Prostate gland (tissue), 2 donors: ENCODE measurements around the gene STRN4. TPM values are rescaled to one million over a fixed set of nuclear protein-coding genes. Genes with fewer than 3 reads are reported as not detected.
A peak's percentile ranks its signal among the peaks of the same experiment; 100 is the strongest.

ENCODE experiments used
- DNase-seq: peaks from one replicate; pipeline ENCODE4 v3.0.0-alpha.2; 2019; ENCODE audit warnings: low spot score
- H3K27ac ChIP-seq, 2 donors: fragments of 200-600 bp; sonication (generic); 2 replicates each; pipeline ENCODE4 v1.5.1; 2017 to 2019
- H3K27me3 ChIP-seq: fragments of 200-600 bp; sonication (generic); replicated peaks from 2 replicates; pipeline ENCODE4 v1.5.1; 2019; ENCODE audit not compliant: insufficient read depth
- H3K36me3 ChIP-seq, 2 donors: fragments of 200-600 bp; sonication (generic); 1 replicate in 1 of 2; 2 replicates in 1 of 2; pipeline versions ENCODE4 v1.5.1 to v1.8.1; 2017 to 2019
- H3K4me1 ChIP-seq: fragments of 200-600 bp; sonication (generic); replicated peaks from 2 replicates; pipeline ENCODE4 v1.5.1; 2019
- H3K4me3 ChIP-seq, 2 donors: fragments of 200-600 bp; sonication (generic); 2 replicates each; pipeline ENCODE4 v1.5.1; 2017 to 2019
- H3K9me3 ChIP-seq: fragments of 200-600 bp; sonication (generic); 2 replicates; pipeline ENCODE4 v1.5.1; 2017
- POLR2A ChIP-seq: fragments of 450-650 bp; IDR thresholded peaks from one replicate; pipeline ENCODE4 v1.6.1; 2016; ENCODE audit warnings: antibody characterized with exemption, mild to moderate bottlenecking
- POLR2AphosphoS5 ChIP-seq: sonication (generic); formaldehyde crosslinking; IDR thresholded peaks from one replicate; pipeline ENCODE4 v1.6.1; 2017; ENCODE audit warnings: antibody characterized with exemption
- WGBS: methylation state at CpG from one replicate; pipeline ENCODE4 v1.1.5; 2018; 5-methylcytosine and 5-hydroxymethylcytosine counted together
- intact Hi-C: fragments of 100-400 bp; cut with DNase I; formaldehyde crosslinking; loops from one replicate; pipeline ENCODE4 v1.14.2; 2022
- total RNA-seq, 2 donors: library from RNA; depleted of rRNA; stranded (reverse); fragments of >200 nt; gene quantifications; one replicate each; pipeline ENCODE4 v1.1.0, GENCODE V29; 2016
- TF ChIP-seq, protein P1 (sequence below), 4 experiments: fragments of 200-600 bp in 2 of 4; fragments of 450-650 bp in 2 of 4; sonication (generic) in 2 of 4; IDR thresholded peaks; 1 replicate in 3 of 4; 2 replicates in 1 of 4; pipeline ENCODE4 v1.5.1; 2016 to 2019; ENCODE audit warnings: antibody characterized with exemption in 4 of 4, mild to moderate bottlenecking in 2 of 4, moderate library complexity in 2 of 4

Gene STRN4
- total RNA-seq, 2 donors from 2014 or later, result 80.7 to 221 TPM

DNA sequence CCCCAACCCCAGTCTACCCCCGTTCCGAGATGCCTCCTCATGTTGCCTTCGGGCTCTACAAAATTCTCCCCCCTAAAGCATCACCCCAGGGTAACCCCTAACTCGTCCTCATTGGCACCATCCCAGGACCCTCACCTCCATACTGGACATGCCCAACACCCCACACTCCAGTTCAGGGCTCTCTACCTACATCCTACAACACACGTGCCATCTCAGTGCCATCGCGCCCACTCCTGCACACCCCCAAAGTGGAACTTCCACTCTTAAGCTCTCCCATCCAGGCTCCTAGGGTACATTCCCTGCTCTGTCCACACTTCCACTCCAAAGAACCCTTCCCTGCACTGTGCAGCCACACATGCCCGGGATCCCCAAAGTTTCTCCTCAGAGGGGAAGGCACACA, 1.2 kb downstream of the STRN4 start:
- no peaks in the 10 kb centered on the region for H3K9me3 ChIP-seq
- no peaks in the 10 kb centered on the region for H3K36me3 ChIP-seq
- H3K27me3 ChIP-seq, result no peaks in the 10 kb centered on the region
- H3K4me3 ChIP-seq, result peak overlapping the region; percentile 98
- H3K27ac ChIP-seq, result peak overlapping the region; percentile 84 to 93
- intact Hi-C loops, result loop anchor here (5.0 kb wide), 1 partner anchor 33 kb away; no protein-coding TSS in a partner anchor
- peaks cover 5% of the 10 kb centered on the region for H3K4me1 ChIP-seq
- TF ChIP-seq POLR2A, result no peak
- TF ChIP-seq POLR2AphosphoS5, result no peak
- TF ChIP-seq, protein P1, sequence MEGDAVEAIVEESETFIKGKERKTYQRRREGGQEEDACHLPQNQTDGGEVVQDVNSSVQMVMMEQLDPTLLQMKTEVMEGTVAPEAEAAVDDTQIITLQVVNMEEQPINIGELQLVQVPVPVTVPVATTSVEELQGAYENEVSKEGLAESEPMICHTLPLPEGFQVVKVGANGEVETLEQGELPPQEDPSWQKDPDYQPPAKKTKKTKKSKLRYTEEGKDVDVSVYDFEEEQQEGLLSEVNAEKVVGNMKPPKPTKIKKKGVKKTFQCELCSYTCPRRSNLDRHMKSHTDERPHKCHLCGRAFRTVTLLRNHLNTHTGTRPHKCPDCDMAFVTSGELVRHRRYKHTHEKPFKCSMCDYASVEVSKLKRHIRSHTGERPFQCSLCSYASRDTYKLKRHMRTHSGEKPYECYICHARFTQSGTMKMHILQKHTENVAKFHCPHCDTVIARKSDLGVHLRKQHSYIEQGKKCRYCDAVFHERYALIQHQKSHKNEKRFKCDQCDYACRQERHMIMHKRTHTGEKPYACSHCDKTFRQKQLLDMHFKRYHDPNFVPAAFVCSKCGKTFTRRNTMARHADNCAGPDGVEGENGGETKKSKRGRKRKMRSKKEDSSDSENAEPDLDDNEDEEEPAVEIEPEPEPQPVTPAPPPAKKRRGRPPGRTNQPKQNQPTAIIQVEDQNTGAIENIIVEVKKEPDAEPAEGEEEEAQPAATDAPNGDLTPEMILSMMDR (IDR thresholded peaks at IDR 0.05), result no peak
- WGBS, result 8% methylated on average over 8 of the region's 8 CpGs
- DNase-seq, result no peak

DNA sequence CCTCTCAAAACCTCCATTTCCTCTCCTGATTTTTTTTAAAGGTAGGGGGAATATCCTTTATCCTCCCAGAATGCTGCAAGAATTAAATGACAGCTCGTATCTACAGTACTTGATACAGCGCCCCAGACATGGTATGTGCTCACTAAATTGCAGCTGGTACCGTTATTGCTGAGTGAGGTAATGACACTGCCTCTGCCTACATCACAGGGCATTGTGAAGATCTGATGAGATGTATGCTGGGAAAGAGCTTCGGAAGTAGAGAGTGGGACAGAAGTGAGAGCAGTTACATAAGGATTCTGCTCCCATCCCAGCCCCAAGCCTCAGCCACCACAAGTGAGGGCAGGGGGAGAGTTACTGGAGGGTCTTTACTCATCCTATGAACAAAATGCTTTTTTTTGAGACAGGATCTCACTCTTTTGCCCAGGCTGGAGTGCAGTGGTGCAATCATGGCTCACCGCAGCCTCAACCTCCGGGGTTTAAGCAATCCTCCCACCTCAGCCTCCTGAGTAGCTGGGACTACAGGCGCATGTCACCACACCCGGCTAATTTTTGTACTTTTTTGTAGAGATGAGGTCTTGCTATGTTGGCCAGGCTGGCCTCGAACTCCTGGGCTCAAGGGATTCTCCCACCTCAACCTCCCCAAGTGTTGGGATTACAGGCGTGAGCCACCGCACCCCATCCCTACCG, 2.1 kb downstream of the STRN4 start:
- TF ChIP-seq POLR2AphosphoS5 (no peak), POLR2A (no peak)
- TF ChIP-seq, protein P1 (IDR thresholded peaks at IDR 0.05), result no peak
- DNase-seq, result no peak
- peaks cover 5% of the 10 kb centered on the region for H3K4me1 ChIP-seq
- no peaks in the 10 kb centered on the region for H3K9me3 ChIP-seq
- H3K27me3 ChIP-seq, result no peaks in the 10 kb centered on the region
- intact Hi-C loops, result loop anchor here (5.0 kb wide), 1 partner anchor 43 kb away; the partner anchor contains the start of gene SLC1A5
- H3K36me3 ChIP-seq, result no peaks in the 10 kb centered on the region
- H3K27ac ChIP-seq, result no peak overlapping the region
- no peak overlapping the region for H3K4me3 ChIP-seq
- WGBS, result 87% methylated on average over 12 of the region's 12 CpGs

DNA sequence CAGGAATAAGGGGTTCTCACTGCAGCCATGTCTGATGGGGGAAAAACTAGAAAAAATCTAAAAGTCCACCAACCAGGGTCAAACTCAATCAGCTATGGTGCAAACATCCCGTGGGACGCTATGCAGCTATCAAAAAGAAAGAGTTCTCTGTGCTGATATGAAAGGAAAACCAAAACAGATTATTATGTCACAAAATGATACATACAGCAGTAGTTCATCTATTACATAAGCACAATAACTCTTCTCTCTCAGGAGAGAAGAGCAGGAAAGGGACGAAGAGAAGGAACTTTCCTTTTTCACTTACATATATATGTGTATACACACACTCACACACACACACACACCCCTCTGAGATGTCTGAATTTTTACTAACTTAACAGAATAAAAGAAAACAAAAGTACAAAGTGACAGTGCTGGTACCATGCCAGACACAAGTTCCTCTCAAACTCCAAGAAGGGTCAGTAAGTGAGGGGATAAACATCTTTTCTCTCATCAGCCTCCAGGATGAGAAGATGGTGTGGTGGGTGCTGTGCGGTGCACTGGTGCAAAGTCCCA, 3.2 kb downstream of the STRN4 start:
- H3K4me3 ChIP-seq, result no peak overlapping the region
- 81% methylated on average over 4 of the region's 4 CpGs for WGBS
- DNase-seq, result no peak
- H3K27ac ChIP-seq, result no peak overlapping the region
- peaks cover 0 to under 1% of the 10 kb centered on the region in 2 donors for H3K36me3 ChIP-seq
- H3K4me1 ChIP-seq, result peaks cover 5% of the 10 kb centered on the region
- intact Hi-C loops, result loop anchor here (5.0 kb wide), 1 partner anchor 44 kb away; the partner anchor contains the start of gene SLC1A5
- H3K27me3 ChIP-seq, result no peaks in the 10 kb centered on the region
- H3K9me3 ChIP-seq, result no peaks in the 10 kb centered on the region
- TF ChIP-seq POLR2AphosphoS5 (no peak), POLR2A (no peak)
- TF ChIP-seq, protein P1 (IDR thresholded peaks at IDR 0.05), result no peak

DNA sequence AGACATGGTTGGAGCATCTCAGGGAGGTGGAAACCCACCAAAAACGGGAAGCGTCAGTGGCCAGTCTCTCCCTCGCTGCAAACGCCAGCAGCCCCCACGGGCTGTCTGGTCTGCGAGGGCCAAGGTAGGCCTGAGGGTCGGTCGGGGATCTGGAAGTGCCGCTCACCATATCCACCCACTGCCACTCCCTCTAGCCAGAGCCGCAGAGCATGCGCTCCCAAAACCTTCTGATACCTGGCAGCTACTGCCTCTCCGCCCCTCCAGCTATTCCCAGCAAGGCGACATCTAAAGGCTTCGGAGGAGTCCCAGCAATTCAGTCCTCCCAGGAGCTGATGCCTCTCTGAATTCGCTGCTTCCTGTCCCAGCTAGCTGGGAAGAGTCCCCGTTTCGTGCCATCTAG, 4.8 kb downstream of the STRN4 start:
- DNase-seq, result no peak
- H3K4me3 ChIP-seq, result no peak overlapping the region
- intact Hi-C loops, result loop anchor here (5.0 kb wide), 1 partner anchor 46 kb away; the partner anchor contains the start of gene SLC1A5
- no peaks in the 10 kb centered on the region for H3K9me3 ChIP-seq
- no peaks in the 10 kb centered on the region for H3K27me3 ChIP-seq
- peaks cover 0 to 5% of the 10 kb centered on the region in 2 donors for H3K36me3 ChIP-seq
- H3K27ac ChIP-seq, result no peak overlapping the region
- no peak for TF ChIP-seq POLR2A
- TF ChIP-seq POLR2AphosphoS5, result no peak
- TF ChIP-seq, protein P1 (IDR thresholded peaks at IDR 0.05), result no peak
- no peaks in the 10 kb centered on the region for H3K4me1 ChIP-seq
- WGBS, result 74% methylated on average over 17 of the region's 17 CpGs
